ENCODE data around the gene CRYBG3. TPM values are rescaled to one million over a fixed set of nuclear protein-coding genes. Genes with fewer than 3 reads are reported as not detected.
A peak's percentile ranks its signal among the peaks of the same experiment; 100 is the strongest.
"Not testable (repeated sequence)": the region's sequence is repeated elsewhere in the genome, so short reads cannot be mapped to it uniquely, and the experiment has no call there.

Gene CRYBG3
- total and polyA plus RNA-seq, 2 of the 13 experiments (the other 11 are each of a cell fraction or from before 2014, with no cell fraction given), result 3.8 to 15.9 TPM

- TF ChIP-seq UBTF (CRISPR knock-in tag; IDR thresholded peaks at IDR 0.05) (no peak), TCF7 (IDR thresholded peaks at IDR 0.05; ENCODE audit: low read depth) (no peak), PAXIP1 (CRISPR knock-in tag; conservative IDR thresholded peaks at IDR 0.05) (0 out of 2 replicates have a peak, but pooled peaks have one; percentile 37), ZNF772 (CRISPR knock-in tag; IDR thresholded peaks at IDR 0.05) (no peak), ZNF432 (CRISPR knock-in tag; IDR thresholded peaks at IDR 0.05; ENCODE audit: borderline replicate concordance) (no peak), ZNF296 (CRISPR knock-in tag; conservative IDR thresholded peaks at IDR 0.05) (no peak), SALL1 (CRISPR knock-in tag; IDR thresholded peaks at IDR 0.05) (peak; percentile 31; the same call in 1 of the 2 replicates), ZSCAN30 (CRISPR knock-in tag; IDR thresholded peaks at IDR 0.05) (no peak), NFATC3 (CRISPR knock-in tag; IDR thresholded peaks at IDR 0.05) (no peak), ZNF235 (CRISPR knock-in tag; IDR thresholded peaks at IDR 0.05; ENCODE audit: borderline replicate concordance) (no peak), TOPORS (CRISPR knock-in tag; IDR thresholded peaks at IDR 0.05) (no peak), NCOA1 (CRISPR knock-in tag; IDR thresholded peaks at IDR 0.05) (no peak), GABPB1 (CRISPR knock-in tag; IDR thresholded peaks at IDR 0.05) (no peak), ASH2L (IDR thresholded peaks at IDR 0.05; ENCODE audit: insufficient read length, low read depth, low read length) (no peak), ZIK1 (CRISPR knock-in tag; IDR thresholded peaks at IDR 0.05; ENCODE audit: borderline replicate concordance, low read depth) (no peak), XBP1 (CRISPR knock-in tag; IDR thresholded peaks at IDR 0.05) (no peak), FOXP1 (IDR thresholded peaks at IDR 0.05) (no peak), FOXP1 (CRISPR knock-in tag; IDR thresholded peaks at IDR 0.05) (peak; percentile 24; the same call in 1 of the 2 replicates)
Observed at GRCh38 chr3:97901313-97902248, 79.8 kb downstream of the CRYBG3 start (continued).

- BruUV-seq (replicated peaks); H2AFZ ChIP-seq (ENCODE audit: low read length); H3K27me3 ChIP-seq (ENCODE audit: control insufficient read depth in 1 of 2, insufficient read depth in 2 of 2, low read length in 2 of 2); ATAC-seq; FAIRE-seq; H3K79me2 ChIP-seq (ENCODE audit: insufficient read depth, low read length); intact Hi-C loops (cut with micrococcal nuclease; ENCODE audit: unreplicated experiment); CTCF ChIA-PET (ENCODE audit: low intra/inter-chr PET ratio, low total read pairs); H4K20me1 ChIP-seq (ENCODE audit: insufficient read depth, low read length); H3K4me2 ChIP-seq (ENCODE audit: low read depth, low read length); DNase-seq (ENCODE audit: low spot score); H3K27ac ChIP-seq (ENCODE audit: extremely low read length, insufficient read depth, low read length); H3K9me3 ChIP-seq (ENCODE audit: low read length); in situ Hi-C loops (cut with HindIII; ENCODE audit: extremely low pct_ligation_motif_present, low pct_unique_long_range_greater_than_20kb); POLR2A ChIA-PET; H3K4me3 ChIP-seq (replicated peaks in 1 of 3; ENCODE audit: insufficient read depth in 1 of 3, low read depth in 2 of 3, low read length in 3 of 3); H3K9ac ChIP-seq (ENCODE audit: insufficient read depth, low read depth, low read length): not testable (repeated sequence)
- peaks cover 0 to 11% of the 10 kb centered on the region in 2 experiments; a peak in 1 of 5 replicates for H3K36me3 ChIP-seq (replicated peaks in 1 of 2; ENCODE audit: control insufficient read depth in 1 of 2, insufficient read depth in 2 of 2, low read length in 2 of 2)
- 38% methylated on average over 1 of the region's 3 CpGs for WGBS (ENCODE audit: low lambda C conversion rate)
- peaks cover 11% of the 10 kb centered on the region for H3K4me1 ChIP-seq (ENCODE audit: insufficient read depth, low read length)
Observed at GRCh38 chr3:97909830-97910229, 88.0 kb downstream of the CRYBG3 start.
